ENCODE results near the gene PDSS2. TPM values are rescaled to one million over a fixed set of nuclear protein-coding genes. Genes with fewer than 3 reads are reported as not detected.

Gene PDSS2
- total RNA-seq, 1 experiment from 2014 or later = 17.7 TPM

DNA sequence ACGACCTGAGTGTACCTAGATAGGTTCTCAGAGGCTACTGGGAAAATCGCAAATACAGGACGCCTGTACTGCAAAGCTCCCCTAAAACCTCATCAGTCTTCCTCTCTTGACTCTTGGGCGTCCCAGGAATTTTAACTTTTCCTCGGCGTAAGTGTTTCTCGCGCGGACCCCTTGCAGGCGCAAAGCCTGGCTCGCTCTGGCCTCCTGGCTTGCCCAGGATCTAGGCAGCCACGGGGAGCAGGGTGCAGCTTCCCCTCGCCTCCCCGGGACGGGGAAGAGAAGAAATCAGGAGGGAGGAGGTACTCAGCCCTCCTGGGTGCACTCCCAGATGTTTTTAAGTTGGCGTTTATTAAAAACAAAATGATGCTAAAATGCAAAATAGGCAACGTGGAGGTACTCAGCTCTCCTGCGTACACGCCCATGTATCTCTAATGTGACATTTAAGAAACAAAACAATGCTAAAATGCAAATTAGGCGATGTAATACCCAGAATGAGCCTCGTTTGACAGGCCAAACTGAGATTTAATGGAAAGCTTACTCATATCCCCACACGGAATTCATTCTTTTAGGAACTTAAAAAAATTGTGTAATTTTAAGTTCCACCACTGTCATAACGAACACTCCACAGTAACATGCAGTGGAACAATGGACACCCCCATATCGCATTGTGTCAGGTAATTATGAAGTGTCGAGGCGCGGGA lies 29.0 kb upstream of the PDSS2 start:
- in situ Hi-C loops (cut with HindIII; ENCODE audit: low pct_unique_long_range_greater_than_20kb, low sequenced_read_pairs) = no loop called here
- Histone ChIP-seq H3K27ac (ENCODE audit: low read length) (peak overlapping the region; percentile 63), H3K4me3 (ENCODE audit: low read depth in 2 of 2, low read length in 2 of 2) (peak overlapping the region; percentile 78 to 86), H3K4me1 (ENCODE audit: control insufficient read depth, insufficient read depth, low read length) (peaks cover 27% of the 10 kb centered on the region), H3K36me3 (ENCODE audit: control insufficient read depth, insufficient read depth, low read length) (no peaks in the 10 kb centered on the region), H3K27me3 (ENCODE audit: control insufficient read depth, insufficient read depth, low read length) (peaks cover 6% of the 10 kb centered on the region; the same call in 1 of the 2 replicates), H3K9me3 (ENCODE audit: control insufficient read depth, insufficient read depth, low read depth, low read length) (no peaks in the 10 kb centered on the region)
- no peak for TF ChIP-seq TCF7L2 (IDR thresholded peaks at IDR 0.05; ENCODE audit: low read depth, low read length)
- TF ChIP-seq POLR2AphosphoS5 (IDR thresholded peaks at IDR 0.05; ENCODE audit: low read depth, low read length) = no peak
- TF ChIP-seq SIN3A (IDR thresholded peaks at IDR 0.05; ENCODE audit: borderline replicate concordance, insufficient read depth, low read depth, low read length) = no peak
- TF ChIP-seq, protein P1, sequence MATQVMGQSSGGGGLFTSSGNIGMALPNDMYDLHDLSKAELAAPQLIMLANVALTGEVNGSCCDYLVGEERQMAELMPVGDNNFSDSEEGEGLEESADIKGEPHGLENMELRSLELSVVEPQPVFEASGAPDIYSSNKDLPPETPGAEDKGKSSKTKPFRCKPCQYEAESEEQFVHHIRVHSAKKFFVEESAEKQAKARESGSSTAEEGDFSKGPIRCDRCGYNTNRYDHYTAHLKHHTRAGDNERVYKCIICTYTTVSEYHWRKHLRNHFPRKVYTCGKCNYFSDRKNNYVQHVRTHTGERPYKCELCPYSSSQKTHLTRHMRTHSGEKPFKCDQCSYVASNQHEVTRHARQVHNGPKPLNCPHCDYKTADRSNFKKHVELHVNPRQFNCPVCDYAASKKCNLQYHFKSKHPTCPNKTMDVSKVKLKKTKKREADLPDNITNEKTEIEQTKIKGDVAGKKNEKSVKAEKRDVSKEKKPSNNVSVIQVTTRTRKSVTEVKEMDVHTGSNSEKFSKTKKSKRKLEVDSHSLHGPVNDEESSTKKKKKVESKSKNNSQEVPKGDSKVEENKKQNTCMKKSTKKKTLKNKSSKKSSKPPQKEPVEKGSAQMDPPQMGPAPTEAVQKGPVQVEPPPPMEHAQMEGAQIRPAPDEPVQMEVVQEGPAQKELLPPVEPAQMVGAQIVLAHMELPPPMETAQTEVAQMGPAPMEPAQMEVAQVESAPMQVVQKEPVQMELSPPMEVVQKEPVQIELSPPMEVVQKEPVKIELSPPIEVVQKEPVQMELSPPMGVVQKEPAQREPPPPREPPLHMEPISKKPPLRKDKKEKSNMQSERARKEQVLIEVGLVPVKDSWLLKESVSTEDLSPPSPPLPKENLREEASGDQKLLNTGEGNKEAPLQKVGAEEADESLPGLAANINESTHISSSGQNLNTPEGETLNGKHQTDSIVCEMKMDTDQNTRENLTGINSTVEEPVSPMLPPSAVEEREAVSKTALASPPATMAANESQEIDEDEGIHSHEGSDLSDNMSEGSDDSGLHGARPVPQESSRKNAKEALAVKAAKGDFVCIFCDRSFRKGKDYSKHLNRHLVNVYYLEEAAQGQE (IDR thresholded peaks at IDR 0.05; ENCODE audit: insufficient read depth in 1 of 2, low read depth in 2 of 2, low read length in 1 of 2) = no peak
- TF ChIP-seq, protein P2, sequence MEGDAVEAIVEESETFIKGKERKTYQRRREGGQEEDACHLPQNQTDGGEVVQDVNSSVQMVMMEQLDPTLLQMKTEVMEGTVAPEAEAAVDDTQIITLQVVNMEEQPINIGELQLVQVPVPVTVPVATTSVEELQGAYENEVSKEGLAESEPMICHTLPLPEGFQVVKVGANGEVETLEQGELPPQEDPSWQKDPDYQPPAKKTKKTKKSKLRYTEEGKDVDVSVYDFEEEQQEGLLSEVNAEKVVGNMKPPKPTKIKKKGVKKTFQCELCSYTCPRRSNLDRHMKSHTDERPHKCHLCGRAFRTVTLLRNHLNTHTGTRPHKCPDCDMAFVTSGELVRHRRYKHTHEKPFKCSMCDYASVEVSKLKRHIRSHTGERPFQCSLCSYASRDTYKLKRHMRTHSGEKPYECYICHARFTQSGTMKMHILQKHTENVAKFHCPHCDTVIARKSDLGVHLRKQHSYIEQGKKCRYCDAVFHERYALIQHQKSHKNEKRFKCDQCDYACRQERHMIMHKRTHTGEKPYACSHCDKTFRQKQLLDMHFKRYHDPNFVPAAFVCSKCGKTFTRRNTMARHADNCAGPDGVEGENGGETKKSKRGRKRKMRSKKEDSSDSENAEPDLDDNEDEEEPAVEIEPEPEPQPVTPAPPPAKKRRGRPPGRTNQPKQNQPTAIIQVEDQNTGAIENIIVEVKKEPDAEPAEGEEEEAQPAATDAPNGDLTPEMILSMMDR (IDR thresholded peaks at IDR 0.05) = no peak
- ATAC-seq (no peak), DNase-seq (ENCODE audit: low read depth, low spot score) (no peak)
- no TSS peak for BruUV-seq (replicated peaks)
- ChIA-PET POLR2A (no interaction called here), CTCF (interaction anchor here (0.8 to 1.1 kb wide), 2 partner anchors 29 to 359 kb away, joined by 3 to 4 read pairs; partner anchors contain the start of gene PDSS2)
- intact Hi-C loops (cut with micrococcal nuclease; ENCODE audit: unreplicated experiment) = no loop called here

DNA sequence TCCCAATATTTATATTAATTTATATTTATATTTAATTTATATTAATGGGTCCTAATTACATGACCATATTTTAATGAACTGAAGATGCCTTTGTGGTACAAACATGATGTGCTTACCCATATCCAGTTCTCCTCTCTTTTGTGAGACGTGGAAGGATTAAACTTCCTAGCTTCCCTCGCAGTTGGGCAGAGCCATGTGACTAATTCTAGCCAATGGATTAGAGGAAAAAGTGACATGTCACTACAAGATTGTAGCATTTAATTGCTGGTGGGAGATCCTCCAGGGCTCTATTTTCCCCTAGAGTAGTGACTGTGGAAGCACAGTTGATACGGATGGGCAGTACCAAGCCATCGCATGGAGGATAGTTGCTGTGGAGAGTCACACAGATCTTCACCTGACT lies 25.8 kb upstream of the PDSS2 start:
- H3K9me3 ChIP-seq (ENCODE audit: control insufficient read depth, insufficient read depth, low read depth, low read length) = no peaks in the 10 kb centered on the region
- H3K27me3 ChIP-seq (ENCODE audit: control insufficient read depth, insufficient read depth, low read length) = 0 out of 2 replicates have a peak, but pooled peaks cover 2% of the 10 kb centered on the region
- H3K4me3 ChIP-seq (ENCODE audit: low read depth in 2 of 2, low read length in 2 of 2) = no peak overlapping the region
- POLR2A ChIA-PET = interaction anchor here (0.7 kb wide), 1 partner anchor 157 kb away, joined by 18 read pairs; no protein-coding TSS in a partner anchor
- no peak for TF ChIP-seq POLR2AphosphoS5 (IDR thresholded peaks at IDR 0.05; ENCODE audit: low read depth, low read length)
- TF ChIP-seq TCF7L2 (IDR thresholded peaks at IDR 0.05; ENCODE audit: low read depth, low read length) = no peak
- TF ChIP-seq, protein P2 (IDR thresholded peaks at IDR 0.05) = no peak
- TF ChIP-seq SIN3A (IDR thresholded peaks at IDR 0.05; ENCODE audit: borderline replicate concordance, insufficient read depth, low read depth, low read length) = no peak
- TF ChIP-seq, protein P1 (IDR thresholded peaks at IDR 0.05; ENCODE audit: insufficient read depth in 1 of 2, low read depth in 2 of 2, low read length in 1 of 2) = no peak
- H3K27ac ChIP-seq (ENCODE audit: low read length) = no peak overlapping the region
- no peaks in the 10 kb centered on the region for H3K36me3 ChIP-seq (ENCODE audit: control insufficient read depth, insufficient read depth, low read length)
- intact Hi-C loops (cut with micrococcal nuclease; ENCODE audit: unreplicated experiment) = no loop called here
- H3K4me1 ChIP-seq (ENCODE audit: control insufficient read depth, insufficient read depth, low read length) = peaks cover 10% of the 10 kb centered on the region
- DNase-seq (ENCODE audit: low read depth, low spot score) (no peak), ATAC-seq (no peak)
- BruUV-seq (replicated peaks) = no TSS peak
- CTCF ChIA-PET = no interaction called here
- in situ Hi-C loops (cut with HindIII; ENCODE audit: low pct_unique_long_range_greater_than_20kb, low sequenced_read_pairs) = no loop called here

Measured in Panc1 (cell line).